ENCODE data around the gene GNPTG.

The GNPTG gene

GRCh38 chr16:1401061-1401757 is 49.5 kb downstream of the GNPTG start:
- DNase-seq: no peak

- no peak for DNase-seq
Measured at GRCh38 chr16:1401758-1402154, 50.0 kb downstream of the GNPTG start.

GRCh38 chr16:1403036-1403435 is 51.3 kb downstream of the GNPTG start:
- DNase-seq: no peak

- DNase-seq: no peak
Measured at GRCh38 chr16:1403733-1404132, 52.0 kb downstream of the GNPTG start.

- no peak for DNase-seq
Measured at GRCh38 chr16:1407753-1408152, 56.0 kb downstream of the GNPTG start.

DNA sequence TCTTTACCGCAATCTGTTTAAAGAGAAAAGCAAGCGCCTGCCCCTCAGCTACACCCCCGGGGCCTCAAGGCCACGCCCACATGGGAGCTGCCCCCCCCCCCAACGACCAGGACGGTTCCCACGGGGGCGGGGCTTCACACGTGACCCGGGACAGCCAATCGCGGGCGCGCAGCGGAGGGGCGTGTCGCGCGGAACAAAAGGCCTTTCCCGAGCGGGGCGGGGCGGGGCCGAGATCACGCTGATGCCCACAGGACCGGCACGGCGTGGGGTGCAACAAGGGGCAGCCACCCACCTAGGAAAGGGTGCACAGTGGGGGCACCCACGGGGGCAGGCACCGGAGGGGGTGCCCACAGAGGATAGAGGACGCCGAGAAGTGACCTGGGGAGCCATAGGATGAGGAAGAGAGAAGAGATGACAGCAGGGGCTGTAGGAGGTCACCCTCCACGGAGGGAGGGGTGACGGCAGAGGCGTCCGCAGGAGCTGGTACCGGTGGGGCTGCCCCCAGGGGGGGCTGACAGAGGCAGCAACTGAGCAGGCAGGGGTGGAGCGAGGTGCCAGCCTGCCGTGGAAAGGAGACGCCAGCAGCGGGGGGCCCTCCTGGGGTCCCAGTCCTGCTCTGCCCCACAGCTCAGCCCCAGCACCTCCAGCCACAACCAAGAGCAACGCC is 56.6 kb downstream of the GNPTG start:
- peak; percentile 100 for DNase-seq

DNA sequence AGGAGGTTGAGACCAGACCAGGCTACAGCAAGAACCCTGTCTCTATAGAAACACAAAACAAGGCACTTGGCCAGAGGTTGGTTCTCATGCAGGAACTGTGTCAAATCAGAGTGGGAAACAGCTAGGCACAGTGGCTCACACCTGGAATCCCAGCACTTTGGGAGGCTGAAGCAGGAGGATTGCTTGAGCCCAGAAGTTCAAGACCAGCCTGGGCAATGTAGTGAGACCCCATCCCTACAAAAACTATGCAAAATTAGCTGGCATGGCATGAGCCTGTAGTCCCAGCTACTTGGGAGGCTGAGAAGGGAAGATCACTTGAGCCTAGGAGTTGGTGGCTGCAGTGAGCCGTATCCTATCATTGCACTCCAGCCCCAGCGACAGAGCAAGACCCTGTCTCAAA is 61.1 kb downstream of the GNPTG start:
- no peak for DNase-seq

Data from activated CD8-positive, alpha-beta memory T cell treated with anti-CD3 and anti-CD28 coated beads for 24 hours (primary cell).